GM12892 (cell line): Measurements from ENCODE around the gene KCTD16.

Source experiments
- POLR2A ChIP-seq: IDR thresholded peaks from 2 replicates; pipeline ENCODE4 v1.6.1; 2011; ENCODE audit warnings: low read depth, low read length, control low read depth
- POLR2AphosphoS5 ChIP-seq: IDR thresholded peaks from 2 replicates; pipeline ENCODE4 v1.6.1; 2011; ENCODE audit warnings: low read depth, low read length, control low read depth
- TAF1 ChIP-seq: IDR thresholded peaks from 2 replicates; pipeline ENCODE4 v1.6.1; 2011; ENCODE audit warnings: low read depth, mild to moderate bottlenecking, control low read depth, low read length, borderline replicate concordance

GRCh38 chr5:144219869-144220268 lies 49.2 kb downstream of the KCTD16 start:
- TF ChIP-seq TAF1 (no peak), POLR2A (no peak), POLR2AphosphoS5 (no peak)
